PC-3 (cell line): Measurements from ENCODE around the gene FAM13A.

ENCODE experiments used
- CTCF ChIP-seq: fragments of 300-600 bp; sonication (generic); conservative IDR thresholded peaks from 2 replicates; pipeline ENCODE4 v1.5.1; 2017; ENCODE audit warnings: antibody characterized with exemption, low read depth, mild to moderate bottlenecking, low read length
- EZH2 ChIP-seq: fragments of 300-600 bp; sonication (generic); IDR thresholded peaks from one replicate; pipeline ENCODE4 v1.6.1; 2017; ENCODE audit warnings: antibody characterized with exemption, mild to moderate bottlenecking, low read length; ENCODE audit not compliant: unreplicated experiment
- EZH2phosphoT487 ChIP-seq: fragments of 300-600 bp; sonication (generic); IDR thresholded peaks from 2 replicates; pipeline ENCODE4 v1.6.1; 2018; ENCODE audit warnings: mild to moderate bottlenecking, antibody characterized with exemption, low read length, borderline replicate concordance

- TF ChIP-seq CTCF = no peak
- no peak for TF ChIP-seq EZH2phosphoT487
- no peak for TF ChIP-seq EZH2
These were observed 12.5 kb upstream of the FAM13A start for GRCh38 chr4:89069481-89069880.
